ENCODE results near the gene ZNF778. TPM values are rescaled to one million over a fixed set of nuclear protein-coding genes. Genes with fewer than 3 reads are reported as not detected.

Gene ZNF778
- total RNA-seq, 3 donors from 2014 or later: 10.2 to 14.0 (median 10.8) TPM

DNA sequence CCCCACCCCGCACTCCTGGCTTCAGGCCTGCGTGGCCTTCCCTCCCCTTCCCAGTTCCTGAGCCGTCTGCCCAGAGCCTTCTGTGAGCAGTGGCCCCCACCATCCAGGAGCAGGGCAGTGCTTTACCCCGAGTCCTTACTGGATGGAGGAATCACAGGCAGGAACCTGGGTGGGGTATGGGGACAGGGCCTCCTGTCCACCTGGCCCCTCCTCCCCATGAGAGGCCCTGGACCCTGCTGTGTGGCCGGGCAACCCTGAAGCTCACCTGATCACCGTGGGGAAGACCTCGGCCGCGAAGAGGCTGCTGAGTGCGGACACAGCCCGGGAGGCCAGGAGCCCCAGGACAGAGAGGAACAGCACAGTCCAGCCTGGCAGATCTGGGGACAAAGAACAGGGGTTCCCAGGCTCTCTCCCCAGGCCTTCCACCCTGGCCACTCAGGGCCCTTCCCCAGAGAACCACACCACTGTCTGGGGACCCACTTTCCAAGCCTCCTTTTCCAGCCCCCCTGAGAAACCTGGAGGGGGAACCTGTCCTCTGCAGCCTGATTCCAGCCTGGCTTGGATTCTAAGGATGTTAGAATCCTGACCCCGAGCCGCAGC lies 20.4 kb upstream of the ZNF778 start:
- no peaks in the 10 kb centered on the region for H3K36me3 Mint-ChIP-seq (ENCODE audit: insufficient read depth)
- H3K4me3 Mint-ChIP-seq: no peak overlapping the region
- DNase-seq (no peak), ATAC-seq (no peak)
- H3K9me3 Mint-ChIP-seq: no peaks in the 10 kb centered on the region
- H3K27me3 Mint-ChIP-seq (ENCODE audit: low read depth): peaks cover 25% of the 10 kb centered on the region
- H3K4me1 Mint-ChIP-seq (ENCODE audit: low read depth): peaks cover 8% of the 10 kb centered on the region

DNA sequence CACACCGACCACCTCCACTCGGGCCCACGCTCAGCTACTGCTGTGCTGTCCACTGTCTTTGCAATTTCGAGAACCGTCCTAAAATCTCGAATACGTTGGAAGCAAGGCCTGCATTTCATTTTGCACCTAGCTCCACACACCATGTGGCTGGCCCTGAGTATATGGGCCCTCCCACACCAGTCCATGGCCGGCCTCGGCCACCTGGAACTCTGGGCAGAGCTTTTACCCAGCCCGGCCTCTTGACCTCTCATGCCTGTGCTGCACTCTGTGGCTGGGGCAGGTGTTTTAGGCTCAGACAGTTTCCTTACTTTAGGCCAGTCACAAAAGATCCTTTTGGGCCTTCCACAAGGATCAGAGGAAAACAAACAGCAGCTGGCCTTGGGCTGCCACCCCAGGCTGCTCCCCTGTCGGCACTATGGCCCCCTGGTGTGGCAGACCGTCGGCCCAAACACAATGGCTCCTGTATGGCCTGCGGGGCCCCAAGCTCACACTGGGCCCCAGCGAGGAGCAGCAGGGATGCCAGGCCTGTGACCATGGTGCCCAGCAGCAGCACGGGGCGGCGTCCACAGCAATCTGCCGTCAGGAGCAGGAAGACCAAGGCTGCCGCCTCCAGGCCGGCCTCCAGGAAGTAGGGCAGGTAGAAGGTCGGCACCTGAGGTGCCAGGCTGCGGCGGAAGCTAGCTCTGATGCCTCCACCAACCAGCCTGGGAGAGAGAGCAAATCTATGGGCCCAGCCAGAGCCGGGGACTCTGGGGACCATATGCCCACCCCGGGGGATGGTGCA lies 19.7 kb upstream of the ZNF778 start:
- DNase-seq (no peak), ATAC-seq (no peak)
- no peak overlapping the region for H3K4me3 Mint-ChIP-seq
- peaks cover 2% of the 10 kb centered on the region for H3K9me3 Mint-ChIP-seq
- H3K27me3 Mint-ChIP-seq (ENCODE audit: low read depth): peaks cover 30% of the 10 kb centered on the region
- peaks cover 12% of the 10 kb centered on the region for H3K4me1 Mint-ChIP-seq (ENCODE audit: low read depth)
- H3K36me3 Mint-ChIP-seq (ENCODE audit: insufficient read depth): no peaks in the 10 kb centered on the region

DNA sequence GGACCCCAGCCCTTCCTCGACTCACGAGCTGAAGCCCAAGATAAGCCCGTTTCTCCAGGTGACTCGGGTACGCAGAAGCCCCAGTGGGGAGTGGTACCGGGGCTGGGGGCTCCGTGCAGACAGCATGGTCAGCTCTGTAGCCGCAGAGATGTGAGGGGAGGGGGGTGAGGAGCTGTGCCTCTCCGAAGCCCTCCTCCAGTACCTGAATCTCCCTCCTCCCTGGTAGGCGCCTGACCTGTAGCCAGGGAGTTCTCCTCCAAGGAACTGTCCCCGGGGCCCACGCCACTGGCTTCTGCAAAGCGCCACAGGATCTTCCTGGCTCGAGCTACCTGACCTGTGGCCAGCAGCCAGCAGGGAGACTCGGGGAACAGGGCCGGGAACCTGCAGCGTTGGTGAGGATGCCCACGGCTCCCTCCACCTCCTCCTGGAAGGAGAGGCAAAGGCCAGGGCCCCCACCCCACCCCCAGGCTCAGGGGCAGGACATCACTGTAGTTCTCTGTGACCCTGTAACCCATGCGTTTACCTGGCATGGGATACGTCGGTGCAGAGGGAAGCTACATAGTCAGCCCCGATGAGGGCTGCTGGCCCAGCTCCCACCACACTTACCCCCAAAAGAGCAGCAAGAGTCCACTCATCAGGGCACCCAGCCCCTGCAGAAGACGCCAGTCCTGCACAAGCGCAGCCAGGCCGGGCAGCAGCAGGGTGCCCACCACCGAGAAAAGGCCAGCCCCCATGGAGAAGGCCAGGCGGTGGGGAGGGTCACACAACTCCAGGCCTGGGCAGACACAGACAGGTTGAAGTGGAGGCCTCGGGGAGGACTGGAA lies 18.9 kb upstream of the ZNF778 start:
- ATAC-seq: no peak
- Mint-ChIP-seq H3K9me3 (peaks cover 7% of the 10 kb centered on the region), H3K36me3 (ENCODE audit: insufficient read depth) (no peaks in the 10 kb centered on the region), H3K4me3 (no peak overlapping the region), H3K27me3 (ENCODE audit: low read depth) (peaks cover 38% of the 10 kb centered on the region), H3K4me1 (ENCODE audit: low read depth) (peaks cover 16% of the 10 kb centered on the region)
- no peak for DNase-seq

DNA sequence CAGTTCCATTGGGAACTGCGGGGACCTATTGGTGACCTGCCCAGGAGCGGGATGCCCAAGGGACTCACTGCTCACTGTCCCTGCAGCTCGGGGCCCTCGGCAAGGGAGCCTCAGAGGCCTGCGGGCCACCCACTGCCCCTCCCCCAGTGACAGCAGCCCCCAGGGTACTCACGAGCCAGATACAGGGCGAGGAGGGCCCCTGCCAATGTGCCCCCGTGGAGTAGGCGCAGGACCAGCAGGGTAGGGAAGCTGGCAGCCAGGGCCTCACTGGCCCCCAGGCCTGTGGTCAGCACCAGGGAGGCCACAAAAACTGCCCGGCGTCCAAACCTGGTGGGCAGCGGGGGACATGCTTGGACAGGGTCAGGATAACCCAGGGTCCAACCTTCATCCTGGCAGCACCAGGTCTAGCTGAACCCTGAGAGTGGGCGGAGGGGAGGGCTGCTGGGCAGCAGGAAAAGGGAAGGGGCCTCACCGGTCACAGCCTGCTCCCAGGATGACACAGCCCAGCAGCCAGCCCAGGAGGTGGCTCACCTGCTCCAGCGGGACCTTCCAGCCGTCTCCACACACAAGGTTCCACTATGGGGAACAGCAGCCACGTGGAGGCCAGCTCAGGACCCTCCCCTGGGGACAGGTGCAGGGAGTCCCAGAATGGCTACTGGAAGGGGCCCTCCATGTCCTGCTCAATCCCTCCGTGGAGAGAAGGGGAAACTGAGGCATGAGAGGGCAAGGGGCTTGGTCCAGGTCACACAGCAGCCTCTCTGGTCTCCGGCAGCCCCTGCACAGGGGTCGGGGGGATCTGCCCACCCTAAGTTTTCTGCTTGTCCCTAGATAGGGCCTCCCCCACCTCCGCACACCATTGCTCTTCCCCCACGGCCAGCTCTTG lies 18.0 kb upstream of the ZNF778 start:
- ATAC-seq (no peak), DNase-seq (no peak)
- Mint-ChIP-seq H3K4me3 (no peak overlapping the region), H3K4me1 (ENCODE audit: low read depth) (peaks cover 16% of the 10 kb centered on the region), H3K36me3 (ENCODE audit: insufficient read depth) (no peaks in the 10 kb centered on the region), H3K9me3 (peaks cover 7% of the 10 kb centered on the region), H3K27me3 (ENCODE audit: low read depth) (peaks cover 46% of the 10 kb centered on the region)

DNA sequence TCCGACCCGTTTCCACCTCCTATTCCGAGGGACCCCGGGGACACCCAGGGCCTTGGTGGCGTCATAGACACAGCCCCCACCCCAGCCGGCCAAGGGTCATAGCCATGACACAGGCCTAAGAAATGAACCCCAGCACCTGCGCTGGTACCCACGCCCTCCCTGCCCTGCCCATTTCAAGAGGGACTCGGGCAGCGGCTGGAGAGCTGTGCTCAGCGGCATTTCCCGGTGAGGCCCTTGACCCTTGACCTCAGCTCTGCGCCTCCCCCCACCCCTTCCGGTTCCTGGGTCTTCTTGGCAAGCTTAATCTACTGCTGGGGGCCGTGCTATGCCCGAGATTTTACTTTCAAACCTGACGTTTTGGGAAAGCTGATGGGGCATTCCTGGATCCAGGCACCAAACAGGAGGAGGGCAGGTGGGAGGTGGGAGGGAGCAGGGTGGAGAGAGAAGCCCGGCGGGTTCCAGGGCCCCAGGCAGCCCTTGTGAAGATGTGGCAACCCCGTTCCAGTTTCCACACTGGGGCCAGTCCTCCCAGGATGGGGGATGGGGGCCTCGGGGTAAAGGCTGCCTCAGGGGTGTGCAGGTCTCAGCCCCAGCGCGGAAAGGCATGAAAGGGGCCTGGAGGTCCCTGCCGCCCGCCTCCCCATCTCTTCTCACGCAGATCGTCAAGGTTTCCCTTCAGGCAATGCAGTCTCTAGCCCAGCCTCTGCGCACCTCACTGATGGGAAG lies 17.2 kb upstream of the ZNF778 start, which contains the start of gene SLC22A31:
SLC22A31 (minus strand) TSS at position 414 of the 726 bp plus-strand sequence; CDS start at position 378, 36 bp downstream.
- Mint-ChIP-seq H3K4me1 (ENCODE audit: low read depth) (peaks cover 16% of the 10 kb centered on the region), H3K9me3 (peaks cover 7% of the 10 kb centered on the region), H3K36me3 (ENCODE audit: insufficient read depth) (no peaks in the 10 kb centered on the region), H3K4me3 (peak within 1 kb of the TSS; percentile 35), H3K27me3 (ENCODE audit: low read depth) (peaks cover 52% of the 10 kb centered on the region)
- ATAC-seq (no peak), DNase-seq (no peak)

DNA sequence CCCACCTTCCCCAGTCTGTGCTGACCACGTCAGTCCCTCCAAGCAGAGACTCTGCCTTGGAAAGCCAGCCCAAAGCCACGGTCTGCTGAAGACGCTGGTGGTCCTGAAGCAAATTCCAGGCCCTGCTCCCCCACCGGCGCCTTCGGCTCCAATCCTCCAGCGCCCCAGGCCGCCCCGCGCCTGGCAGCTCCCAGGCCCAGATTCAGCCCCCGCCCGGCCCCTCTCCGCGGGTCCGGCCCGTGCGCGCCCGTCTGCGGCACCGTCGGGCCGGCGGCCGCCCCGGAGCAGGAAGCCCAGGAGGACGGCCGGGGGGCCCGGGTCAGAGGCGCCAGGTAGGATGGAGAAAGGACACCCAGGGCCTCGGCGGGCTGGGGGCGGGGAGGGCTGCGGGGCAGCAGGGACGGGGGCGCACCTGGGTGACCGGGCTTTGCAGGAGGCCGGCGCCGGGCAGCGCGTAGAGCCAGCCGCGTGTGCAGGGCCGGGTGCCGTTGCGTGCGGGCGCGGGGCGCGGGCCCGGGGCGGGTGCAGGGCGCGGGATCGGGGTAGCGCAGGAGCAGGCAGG lies 16.6 kb upstream of the ZNF778 start:
- Mint-ChIP-seq H3K4me1 (ENCODE audit: low read depth) (peaks cover 16% of the 10 kb centered on the region), H3K27me3 (ENCODE audit: low read depth) (peaks cover 52% of the 10 kb centered on the region), H3K36me3 (ENCODE audit: insufficient read depth) (no peaks in the 10 kb centered on the region), H3K9me3 (peaks cover 7% of the 10 kb centered on the region), H3K4me3 (peak overlapping the region; percentile 35)
- DNase-seq: no peak
- peak; percentile 20 to 24 for ATAC-seq

DNA sequence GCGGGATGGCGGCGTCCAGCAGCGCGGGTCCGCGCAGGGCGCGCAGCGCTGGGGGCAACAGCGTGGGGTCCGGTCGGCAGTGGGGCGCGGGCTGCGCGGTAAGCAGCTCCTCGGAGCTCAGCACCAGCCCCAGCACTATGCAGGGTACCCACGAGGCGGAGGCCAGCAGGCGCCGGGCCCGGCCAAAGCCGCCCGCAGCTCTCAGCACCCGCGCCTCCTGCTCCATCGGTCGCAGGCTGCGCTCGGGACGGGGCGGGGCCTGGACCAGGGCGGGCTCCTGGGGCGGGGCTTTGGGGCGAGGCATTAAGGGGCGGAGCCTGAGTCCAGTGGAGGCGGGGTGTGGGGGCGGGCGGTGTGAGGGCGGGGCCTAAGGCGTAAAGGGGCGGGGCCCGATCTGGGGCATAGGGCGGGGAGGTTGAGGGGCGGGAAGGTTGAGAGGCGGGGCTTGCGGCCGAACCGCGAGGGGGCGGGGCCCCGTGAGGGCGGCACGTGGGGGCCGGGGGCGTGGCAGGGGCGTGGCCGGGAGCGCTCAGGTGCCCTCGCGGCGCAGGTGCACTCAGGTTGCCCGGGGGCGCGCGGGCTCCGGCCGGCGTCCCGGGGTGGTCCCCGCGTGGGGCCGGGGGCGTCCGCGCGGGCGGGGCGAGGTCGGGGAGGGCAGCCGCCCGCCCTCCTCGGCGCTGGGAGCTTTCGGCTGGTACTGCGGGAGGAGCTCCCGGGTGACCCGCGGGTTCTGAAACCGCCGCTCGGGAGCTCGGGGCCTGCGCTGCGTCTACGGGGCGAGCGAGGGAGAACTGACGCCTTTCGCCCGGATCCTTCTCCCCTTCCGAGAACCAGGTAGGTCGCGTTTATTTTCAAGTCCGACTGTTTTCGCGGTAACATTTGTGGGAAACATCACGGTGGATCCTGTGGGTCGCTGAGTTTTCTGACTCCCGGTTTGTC lies 15.8 kb upstream of the ZNF778 start:
- Mint-ChIP-seq H3K4me3 (peak overlapping the region; percentile 62), H3K36me3 (ENCODE audit: insufficient read depth) (no peaks in the 10 kb centered on the region), H3K9me3 (peaks cover 7% of the 10 kb centered on the region), H3K4me1 (ENCODE audit: low read depth) (peaks cover 16% of the 10 kb centered on the region), H3K27me3 (ENCODE audit: low read depth) (peaks cover 58% of the 10 kb centered on the region)
- DNase-seq (peak; percentile 81), ATAC-seq (peak; percentile 91)

DNA sequence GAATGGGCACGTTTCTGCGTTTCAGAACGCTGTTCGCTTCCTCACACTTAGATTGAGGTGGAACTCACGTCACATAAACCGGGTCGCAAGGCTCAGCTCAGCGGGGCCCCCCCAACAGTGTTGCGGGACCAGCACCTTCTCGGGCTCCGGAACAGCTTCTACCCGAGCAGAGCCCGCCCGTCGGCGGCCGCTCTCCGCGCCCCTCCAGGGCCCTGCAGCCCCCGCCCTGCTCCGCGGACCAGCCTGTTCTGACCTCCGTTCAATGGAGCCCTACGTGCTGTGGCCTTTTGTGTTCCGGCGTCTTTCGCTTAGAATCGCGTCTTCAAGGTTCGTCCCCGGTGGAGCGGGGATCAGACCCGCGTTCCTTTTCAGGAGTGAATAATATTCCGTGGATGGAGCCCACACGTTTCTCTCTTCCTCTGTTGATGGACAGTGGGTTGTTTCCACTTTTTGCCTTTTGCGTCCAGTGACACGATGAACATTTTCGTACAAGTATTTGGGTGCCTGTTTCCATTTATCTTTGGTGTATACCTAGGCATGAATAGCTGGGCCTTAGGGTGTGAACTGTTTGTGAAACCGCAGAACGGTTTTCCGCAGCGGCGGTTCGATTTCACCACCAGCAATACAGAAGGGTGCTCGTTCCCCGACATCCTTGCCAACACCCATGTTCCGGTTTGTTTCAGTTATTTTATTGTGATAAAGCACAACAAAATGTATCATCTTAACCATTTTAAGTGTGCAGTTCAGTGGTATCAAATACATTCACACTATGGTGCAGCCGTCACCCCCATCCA lies 14.9 kb upstream of the ZNF778 start:
- no peaks in the 10 kb centered on the region for H3K36me3 Mint-ChIP-seq (ENCODE audit: insufficient read depth)
- DNase-seq (no peak), ATAC-seq (no peak)
- peaks cover 7% of the 10 kb centered on the region for H3K9me3 Mint-ChIP-seq
- H3K4me3 Mint-ChIP-seq: peak overlapping the region; percentile 62
- peaks cover 59% of the 10 kb centered on the region for H3K27me3 Mint-ChIP-seq (ENCODE audit: low read depth)
- peaks cover 16% of the 10 kb centered on the region for H3K4me1 Mint-ChIP-seq (ENCODE audit: low read depth)

DNA sequence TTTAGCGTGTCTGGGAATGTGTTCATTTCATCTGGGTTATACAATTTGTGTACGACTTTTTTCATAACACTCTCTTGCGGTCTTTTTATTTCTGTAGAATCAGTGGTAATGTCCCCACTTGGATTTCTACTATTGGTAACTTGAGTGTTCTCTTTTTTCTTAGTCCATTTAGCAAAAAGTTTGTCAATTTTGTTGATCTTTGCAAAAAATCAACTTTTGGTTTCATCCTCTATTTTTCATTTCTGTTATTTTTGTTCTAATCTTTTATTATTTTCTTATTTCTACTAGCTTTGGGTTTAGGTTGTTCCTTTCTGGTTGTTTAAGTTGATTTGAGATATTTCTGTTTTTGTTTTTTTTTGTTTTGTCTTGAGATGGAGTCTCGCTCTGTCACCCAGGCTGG lies 9.5 kb upstream of the ZNF778 start:
- peaks cover 2% of the 10 kb centered on the region for H3K4me1 Mint-ChIP-seq (ENCODE audit: low read depth)
- no peak overlapping the region for H3K4me3 Mint-ChIP-seq
- ATAC-seq: no peak
- peaks cover 52% of the 10 kb centered on the region for H3K27me3 Mint-ChIP-seq (ENCODE audit: low read depth)
- H3K36me3 Mint-ChIP-seq (ENCODE audit: insufficient read depth): no peaks in the 10 kb centered on the region
- DNase-seq: no peak
- H3K9me3 Mint-ChIP-seq: peaks cover 3% of the 10 kb centered on the region

DNA sequence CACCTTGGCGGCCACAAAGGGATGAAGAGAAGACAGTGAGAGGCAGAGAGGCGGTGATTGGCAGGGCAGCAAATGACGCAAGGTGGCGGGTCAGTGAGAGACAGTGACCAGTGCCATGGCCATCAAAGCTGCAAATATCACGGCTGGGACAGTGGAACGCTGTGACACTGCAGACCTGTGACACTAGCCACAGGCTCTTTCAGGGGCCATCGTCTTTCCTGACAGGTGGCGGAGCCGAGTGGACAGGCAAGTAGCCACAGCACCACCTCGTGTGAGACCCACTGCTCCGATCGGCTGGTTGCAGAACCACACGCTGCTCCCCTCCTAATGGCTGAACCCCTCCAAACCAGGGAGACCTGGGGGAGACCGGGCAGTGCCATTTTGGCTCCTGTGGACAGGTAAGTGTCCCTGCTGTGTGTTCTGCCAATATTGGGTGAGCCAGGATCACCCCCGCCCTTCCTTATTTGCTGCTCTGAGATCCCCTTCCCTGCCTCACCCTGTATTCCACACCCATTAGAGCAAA lies 7.9 kb upstream of the ZNF778 start:
- DNase-seq (no peak), ATAC-seq (no peak)
- Mint-ChIP-seq H3K4me3 (no peak overlapping the region), H3K4me1 (ENCODE audit: low read depth) (no peaks in the 10 kb centered on the region), H3K27me3 (ENCODE audit: low read depth) (peaks cover 37% of the 10 kb centered on the region), H3K36me3 (ENCODE audit: insufficient read depth) (no peaks in the 10 kb centered on the region), H3K9me3 (no peaks in the 10 kb centered on the region)

DNA sequence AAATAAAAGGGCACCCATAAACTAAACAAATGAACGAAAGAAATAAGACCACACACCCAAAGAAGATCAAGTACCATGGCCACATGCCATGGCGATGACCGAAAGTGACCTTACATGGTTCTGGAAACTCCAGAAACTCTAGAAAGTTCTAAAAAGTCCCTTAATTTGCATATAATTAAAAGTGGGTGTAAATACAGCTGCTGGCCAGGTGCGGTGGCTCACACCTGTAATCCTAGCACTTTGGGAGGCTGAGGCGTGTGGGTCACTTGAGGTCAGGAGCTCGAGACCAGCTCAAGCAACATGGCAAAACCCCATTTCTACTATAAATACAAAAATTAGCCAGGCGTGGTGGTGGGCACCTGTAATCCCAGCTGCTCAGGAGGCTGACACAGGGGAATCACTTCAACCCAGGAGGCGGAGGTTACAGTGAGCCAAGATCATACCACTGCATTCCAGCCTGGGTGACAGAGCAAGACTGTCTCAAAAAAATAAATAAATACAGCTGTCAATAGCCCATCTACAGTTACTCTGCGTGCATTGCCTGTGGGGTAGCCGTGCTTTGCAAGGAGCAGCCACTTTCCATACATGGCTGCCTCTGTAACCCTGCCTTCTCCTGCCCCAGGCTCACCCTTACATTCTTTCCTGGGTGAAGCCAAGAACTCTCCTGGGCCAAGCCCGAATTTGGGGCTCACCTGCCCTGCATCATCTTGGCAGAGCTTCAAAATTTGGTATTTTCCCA lies 7.2 kb upstream of the ZNF778 start:
- Mint-ChIP-seq H3K27me3 (ENCODE audit: low read depth) (peaks cover 32% of the 10 kb centered on the region), H3K4me1 (ENCODE audit: low read depth) (peaks cover 2% of the 10 kb centered on the region), H3K9me3 (no peaks in the 10 kb centered on the region), H3K4me3 (no peak overlapping the region), H3K36me3 (ENCODE audit: insufficient read depth) (no peaks in the 10 kb centered on the region)
- ATAC-seq (no peak), DNase-seq (no peak)

All from activated T-cell treated with anti-CD3 and anti-CD28 coated beads, Interleukin-2, amount 50 U/mL, for 4 hours (primary cell).